Limb (tissue), 2 donors: Measurements from ENCODE around the gene ETV7.
"Not testable (repeated sequence)": the region's sequence is repeated elsewhere in the genome, so short reads cannot be mapped to it uniquely, and the experiment has no call there.

Experiments
- DNase-seq, 2 donors: peaks; one replicate each; pipeline ENCODE4 v3.0.0-alpha.2; 2016; ENCODE audit errors: extremely low spot score in 2 of 2

Gene ETV7

DNA sequence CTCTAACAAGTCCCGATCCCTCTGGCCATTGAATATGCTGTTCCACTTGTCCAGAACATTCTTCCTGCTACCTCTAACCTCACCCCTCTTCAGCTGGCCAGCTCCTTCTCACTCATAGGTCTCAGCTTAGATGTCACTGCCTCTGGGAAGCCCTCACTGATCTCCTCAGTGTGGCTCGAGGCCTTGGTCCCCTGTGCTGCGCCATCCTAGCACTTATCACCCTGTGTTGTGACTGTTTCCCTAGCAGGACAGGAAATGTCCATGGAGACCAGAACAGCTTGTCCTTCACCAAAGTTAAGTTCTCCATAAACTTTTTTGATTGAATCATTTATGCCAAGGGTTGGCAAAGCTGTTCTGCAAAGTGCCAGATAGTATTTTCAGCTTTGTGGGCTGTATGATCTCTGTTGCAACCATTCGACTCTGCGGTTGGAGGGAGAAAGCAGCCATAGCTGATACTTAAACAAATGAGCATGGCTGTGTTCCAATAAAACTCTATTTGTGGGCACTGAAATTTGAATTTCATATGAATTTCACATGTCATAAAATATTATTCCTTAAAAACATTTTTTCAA, 44.3 kb downstream of the ETV7 start:
- DNase-seq = no peak

- DNase-seq = peak; percentile 54 to 82
These were observed 46.6 kb downstream of the ETV7 start for GRCh38 chr6:36340618-36341454.

DNA sequence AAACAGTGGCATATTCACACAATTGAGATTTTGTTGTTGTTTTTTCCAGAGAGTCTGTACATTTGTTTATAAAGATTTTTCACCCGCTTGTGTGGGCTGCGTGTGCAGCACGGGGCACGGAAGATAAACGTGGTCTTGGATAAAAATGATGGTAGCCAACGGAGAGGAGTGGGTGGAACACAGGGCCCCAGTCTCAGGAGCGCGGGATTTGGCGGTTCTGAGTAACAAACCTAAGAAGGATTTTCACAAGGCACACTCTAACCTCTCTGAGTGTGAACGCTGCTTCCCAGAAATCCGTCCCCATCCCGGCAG, 47.2 kb downstream of the ETV7 start:
- no peak for DNase-seq

DNA sequence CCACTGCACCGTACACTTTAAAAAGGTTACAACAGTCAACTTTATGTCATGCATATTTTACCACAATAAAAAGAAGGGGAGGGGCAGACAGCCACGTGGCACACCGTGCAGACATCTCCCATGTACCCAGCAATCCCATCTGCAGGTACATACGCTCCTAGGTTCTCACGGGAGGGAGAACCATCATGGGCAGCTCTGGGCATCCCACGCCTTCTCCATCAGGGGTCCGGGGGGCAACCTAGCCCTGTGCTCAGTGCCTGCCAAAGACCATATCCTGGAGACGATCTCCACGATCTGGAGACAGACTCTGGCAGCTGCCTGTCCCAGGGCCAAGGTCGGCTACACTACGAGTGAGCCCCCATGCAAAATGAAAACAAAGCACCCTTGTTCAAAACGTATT, 48.3 kb downstream of the ETV7 start:
- DNase-seq = no peak

DNA sequence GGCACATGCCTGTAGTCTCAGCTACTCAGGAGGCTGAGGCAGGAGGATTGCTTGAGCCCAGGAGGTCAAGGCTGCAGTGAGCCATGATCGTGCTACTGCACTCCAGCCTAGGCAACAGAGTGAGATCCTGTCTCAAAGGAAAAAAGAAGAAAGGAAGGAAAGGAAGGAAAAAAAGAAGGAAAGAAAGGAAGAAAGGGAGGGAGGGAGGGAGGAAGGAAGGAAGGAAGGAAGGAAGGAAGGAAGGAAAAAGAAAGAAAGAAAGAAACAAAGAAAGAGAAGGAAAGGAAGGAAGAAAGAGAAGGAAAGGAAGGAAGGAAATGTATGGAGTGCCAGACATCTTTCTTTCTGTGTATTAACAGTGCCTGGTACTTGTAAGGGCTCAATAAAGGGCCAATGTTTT, 49.2 kb downstream of the ETV7 start:
- DNase-seq = not testable (repeated sequence)

DNA sequence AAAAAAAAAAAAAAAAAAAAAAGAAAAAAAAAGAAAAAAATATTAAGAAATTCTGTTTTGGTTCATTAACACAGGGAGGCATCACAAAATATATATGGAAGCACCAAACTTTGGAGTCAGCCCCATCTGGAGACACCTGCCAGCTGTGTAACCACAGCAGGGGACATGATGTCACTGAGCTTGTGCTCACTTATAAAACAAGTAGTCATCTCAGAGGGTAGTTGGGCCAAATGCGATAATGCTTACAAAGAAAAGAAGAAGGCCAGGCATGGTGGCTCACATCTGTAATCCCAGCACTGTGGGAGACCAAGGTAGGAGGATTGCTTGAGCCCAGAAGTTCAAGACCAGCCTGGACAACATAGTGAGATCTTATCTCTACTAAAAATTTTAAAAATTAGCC, 49.7 kb downstream of the ETV7 start:
- DNase-seq = no peak

DNA sequence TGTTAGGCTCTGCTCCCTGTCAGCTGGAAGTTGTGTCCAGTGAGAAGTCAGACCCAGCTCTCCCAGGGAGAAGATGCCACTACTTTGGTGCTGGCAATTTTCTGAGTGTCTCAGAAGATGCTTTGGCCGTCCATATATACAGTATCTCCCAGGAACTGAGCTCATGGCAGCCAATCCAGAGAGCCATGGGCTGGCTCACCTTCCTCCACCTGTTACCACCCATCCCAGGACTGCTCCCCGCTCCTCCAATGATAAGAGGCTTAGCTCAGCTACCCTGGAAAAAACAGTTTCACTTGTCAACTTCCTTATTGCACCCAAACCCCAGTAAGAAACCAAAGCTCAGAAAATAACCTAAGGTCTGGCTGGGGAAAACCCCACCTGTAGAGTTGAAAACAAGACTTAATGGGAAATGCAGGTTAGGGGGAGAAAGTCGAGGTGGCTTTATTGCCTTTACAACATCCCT, 50.7 kb downstream of the ETV7 start, which contains the start of gene BNIP5:
Gene BNIP5 (minus strand): TSS at position 110 of the 463 bp plus-strand sequence. CDS start 6,198 bp downstream, outside the sequence.
- DNase-seq = no peak

DNA sequence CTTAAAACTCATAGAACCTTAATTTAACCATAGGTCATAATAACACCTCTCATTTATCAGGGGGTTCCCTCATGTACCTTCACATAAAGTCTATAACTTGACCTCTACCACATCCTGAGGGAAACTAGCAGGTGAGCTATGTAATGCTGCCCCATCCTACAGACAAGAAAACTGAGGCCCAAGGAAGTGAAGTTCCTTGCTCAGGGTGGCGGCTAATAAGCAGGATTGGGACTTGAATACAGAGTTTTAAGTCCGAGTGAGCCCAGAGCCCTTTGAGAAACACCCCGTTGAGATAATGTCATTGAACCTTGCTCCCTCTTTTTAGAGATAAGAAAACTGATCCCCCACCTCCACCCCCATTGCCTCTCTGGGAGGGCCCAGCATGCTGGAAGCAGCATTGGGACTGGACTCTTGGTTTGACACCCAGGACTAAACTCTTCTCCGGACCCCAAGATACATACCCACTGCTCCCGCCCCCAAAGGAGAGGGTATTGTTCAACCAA, 51.2 kb downstream of the ETV7 start:
- DNase-seq = no peak

- DNase-seq = no peak
These were observed 51.8 kb downstream of the ETV7 start for GRCh38 chr6:36335465-36336207.

DNA sequence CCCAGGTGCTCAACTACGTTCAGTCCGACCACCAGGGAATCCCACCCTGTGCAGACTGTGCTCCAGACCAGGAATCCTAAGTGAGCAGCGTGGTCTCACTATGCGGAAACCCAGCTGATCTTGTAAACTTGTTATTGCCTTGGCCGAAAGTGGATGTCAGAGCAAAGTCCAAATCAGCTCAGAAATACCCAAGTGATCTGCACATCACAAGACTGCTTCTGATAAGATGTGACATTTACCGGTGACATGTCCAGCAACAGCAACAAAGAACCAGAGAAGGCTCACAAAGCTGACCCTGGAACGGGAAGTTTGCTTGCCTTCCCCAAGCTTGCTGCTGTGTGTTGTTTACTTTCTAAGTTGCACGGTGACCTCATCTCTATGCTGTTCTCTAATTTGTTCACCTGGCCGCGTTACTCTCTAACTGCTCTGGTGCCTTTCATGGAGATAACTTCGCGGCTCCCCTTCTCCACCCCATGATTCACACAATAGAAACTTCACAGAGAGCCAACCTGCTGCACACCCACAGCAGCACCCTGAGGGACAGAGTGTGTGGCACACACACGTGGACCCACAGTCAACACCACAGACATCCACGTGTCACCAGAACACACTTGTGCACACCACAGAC, 52.5 kb downstream of the ETV7 start:
- DNase-seq = no peak

DNA sequence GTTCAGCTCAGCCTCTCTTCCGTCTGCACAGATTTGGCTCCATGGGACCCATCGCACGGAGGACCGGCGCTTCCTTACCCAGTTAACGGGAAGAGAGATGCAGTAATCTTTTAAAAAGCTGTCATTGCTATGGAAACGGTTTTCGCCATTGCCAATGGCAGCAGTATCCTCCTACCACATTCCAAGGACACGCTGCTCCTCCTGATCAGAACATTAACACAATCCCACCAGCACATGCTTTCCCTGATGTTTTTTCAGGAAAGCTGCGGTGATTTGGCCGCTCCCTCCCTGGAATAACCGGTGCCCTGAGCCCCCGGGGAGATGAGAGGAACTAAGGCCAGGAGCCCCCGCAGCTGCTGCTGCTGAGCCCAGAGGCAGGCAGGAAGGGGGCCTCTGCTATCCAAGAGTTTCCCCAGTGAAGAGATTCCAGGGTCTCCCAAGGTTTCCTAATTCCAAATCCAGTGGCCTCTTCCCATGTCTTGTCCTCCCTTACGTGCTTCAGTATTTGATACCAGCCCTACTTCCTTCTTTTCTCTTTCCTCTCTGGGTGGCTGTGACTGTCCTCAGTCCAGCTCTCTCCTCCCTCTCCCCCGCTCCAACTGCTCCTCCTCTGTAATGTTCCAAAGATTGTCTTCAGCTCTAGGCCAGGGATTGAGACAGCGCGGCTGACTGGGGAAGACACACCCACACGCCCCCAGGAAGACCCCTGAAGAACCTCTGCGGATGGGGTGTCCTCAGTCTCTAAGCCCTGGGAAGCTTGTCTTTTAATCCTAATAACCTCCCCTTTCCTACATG, 53.3 kb downstream of the ETV7 start:
- DNase-seq = peak; percentile 51 to 55

- peak in 1 of 2 donors; percentile 13 for DNase-seq
These were observed 54.1 kb downstream of the ETV7 start for GRCh38 chr6:36333171-36333895.

DNA sequence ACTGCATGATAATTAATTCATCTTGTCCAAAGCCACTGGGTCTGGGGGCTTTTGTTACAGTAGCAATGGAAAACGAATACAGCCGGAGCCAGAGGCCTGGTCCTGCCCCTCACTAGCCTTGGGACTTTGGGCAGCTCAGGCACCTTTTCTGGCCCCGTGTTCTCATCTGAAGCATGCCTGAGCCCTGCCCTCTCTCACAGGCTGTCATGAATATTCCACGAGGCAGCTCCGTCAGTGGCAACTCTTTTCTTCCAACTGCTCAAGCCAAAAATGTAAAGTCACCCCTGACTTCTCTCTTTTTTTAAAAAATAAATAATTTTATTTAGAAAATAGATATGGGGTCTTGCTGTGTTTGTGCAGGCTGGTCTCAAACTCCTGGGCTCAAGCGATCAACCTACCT, 56.1 kb downstream of the ETV7 start:
- DNase-seq = no peak

GRCh38 chr6:36330366-36330765, 57.1 kb downstream of the ETV7 start:
- no peak for DNase-seq

GRCh38 chr6:36329798-36330291, 57.6 kb downstream of the ETV7 start:
- no peak for DNase-seq

GRCh38 chr6:36328600-36328999, 58.9 kb downstream of the ETV7 start:
- no peak for DNase-seq

DNA sequence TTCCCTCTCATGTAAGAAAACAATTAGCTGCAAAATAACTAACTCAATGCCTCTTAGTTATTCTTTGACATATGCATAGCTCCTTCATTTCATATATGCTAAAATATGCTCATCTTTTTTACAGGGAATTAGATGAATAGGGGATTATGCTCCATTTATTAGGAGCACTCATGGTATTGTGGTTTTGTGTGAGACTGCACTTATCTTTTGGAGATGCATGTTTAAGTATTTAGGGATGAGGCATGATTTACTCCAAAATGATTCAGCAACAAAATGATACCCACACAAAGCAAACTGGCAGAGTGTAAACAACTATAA, 59.6 kb downstream of the ETV7 start:
- no peak for DNase-seq

GRCh38 chr6:36327226-36327918, 60.1 kb downstream of the ETV7 start:
- DNase-seq = no peak

DNA sequence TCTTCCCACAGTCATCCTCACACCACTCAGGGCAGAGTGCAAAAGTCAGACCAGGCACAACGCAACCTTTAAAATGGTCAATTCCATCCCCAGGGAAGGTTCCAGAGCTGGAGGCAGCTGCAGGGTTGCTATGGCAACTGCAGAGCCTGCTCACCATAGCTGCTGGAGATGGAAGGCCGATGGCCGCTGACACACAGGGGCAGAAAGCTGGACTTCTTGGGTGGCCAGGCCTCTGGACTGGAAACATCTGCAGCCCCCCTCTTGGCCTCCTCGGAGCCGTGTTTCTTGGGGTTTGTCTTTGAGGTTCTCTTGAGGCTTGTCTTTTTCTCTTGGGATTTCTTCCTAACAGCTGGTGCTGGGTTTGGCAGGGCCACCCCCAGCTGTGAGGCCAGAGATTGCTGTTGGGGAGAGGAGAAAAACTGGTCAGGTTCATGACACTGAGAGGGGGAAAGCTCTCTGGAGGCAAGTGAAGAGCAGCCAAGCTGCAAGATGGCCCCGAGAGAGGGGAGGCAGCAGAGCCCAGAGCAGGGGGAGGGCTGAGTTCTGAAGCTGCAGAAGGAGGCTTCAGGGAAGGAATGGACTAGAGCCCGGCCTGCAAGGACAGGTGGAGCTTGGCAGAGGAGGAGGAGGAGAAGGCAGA, 61.0 kb downstream of the ETV7 start:
- DNase-seq = peak; percentile 25 to 58
